ENCODE data around the gene RASD2.

DNA sequence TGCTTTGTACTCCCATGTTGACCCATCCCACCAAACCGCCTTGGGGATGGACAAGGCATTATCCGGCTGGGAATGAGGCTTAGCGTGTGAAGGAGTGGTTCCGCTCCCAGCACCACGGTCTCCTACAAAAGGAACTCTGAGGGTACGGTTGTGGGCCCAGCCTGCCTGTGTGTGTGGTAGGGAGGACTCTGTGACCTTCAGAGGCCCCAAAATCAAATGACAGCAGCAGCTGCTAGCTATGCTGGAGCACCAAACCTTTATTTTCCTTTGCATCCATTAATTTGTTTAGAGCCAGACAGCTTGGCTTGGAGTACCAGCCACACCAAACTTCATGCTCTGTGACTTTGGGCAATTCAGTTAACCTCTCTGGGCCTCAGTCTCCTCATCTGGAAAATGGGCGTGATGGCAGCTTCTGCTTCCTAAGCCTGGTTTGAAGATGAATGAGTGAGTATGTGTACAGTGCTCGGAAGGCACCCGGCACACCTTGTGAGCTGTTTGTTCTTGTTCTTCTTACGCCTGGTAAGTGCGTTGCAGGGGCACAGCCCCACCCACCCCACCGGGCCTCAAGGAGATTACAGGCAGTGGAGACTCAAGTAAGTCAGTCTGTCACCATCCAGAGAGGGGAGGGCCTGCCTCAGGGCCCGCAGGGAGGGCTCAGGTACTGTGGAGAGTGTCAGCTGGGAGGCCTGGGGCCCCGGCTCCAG lies 51.2 kb downstream of the RASD2 start:
- TF ChIP-seq CTCF (IDR thresholded peaks at IDR 0.05 in 2 of 3, conservative IDR thresholded peaks at IDR 0.05 in 1 of 3; ENCODE audit: borderline replicate concordance in 1 of 3, insufficient read depth in 1 of 3, low read depth in 2 of 3, low read length in 2 of 3), result no peak
- no peak for TF ChIP-seq EZH2phosphoT487 (IDR thresholded peaks at IDR 0.05; ENCODE audit: borderline replicate concordance)
- no peak for TF ChIP-seq ELF1 (IDR thresholded peaks at IDR 0.05; ENCODE audit: borderline replicate concordance, low read depth)
- no peak for TF ChIP-seq POLR2A (IDR thresholded peaks at IDR 0.05; ENCODE audit: borderline replicate concordance, extremely low read depth, insufficient read depth, insufficient read length)
- no peak for TF ChIP-seq EZH2 (IDR thresholded peaks at IDR 0.05)
- TF ChIP-seq SRF (IDR thresholded peaks at IDR 0.05; ENCODE audit: low read depth), result no peak
- TF ChIP-seq ZNF274 (IDR thresholded peaks at IDR 0.05; ENCODE audit: low read depth, low read length), result no peak

All from HCT116 (cell line).